ENCODE results near the gene NOC3L.
A peak's percentile ranks its signal among the peaks of the same experiment; 100 is the strongest.
"Not testable (repeated sequence)": the region's sequence is repeated elsewhere in the genome, so short reads cannot be mapped to it uniquely, and the experiment has no call there.

The NOC3L gene

GRCh38 chr10:94362360-94363250 is at the start of gene NOC3L:
TSS of gene NOC3L (minus strand) at chr10:94362939. CDS start at chr10:94362838, 101 bp downstream.
- peak; percentile 98 for DNase-seq (ENCODE audit: low spot score)

- no peak for DNase-seq (ENCODE audit: low spot score)
Observed at GRCh38 chr10:94412449-94412848, 49.7 kb upstream of the NOC3L start.

- no peak for DNase-seq (ENCODE audit: low spot score)
Observed at GRCh38 chr10:94411304-94411703, 48.6 kb upstream of the NOC3L start.

- DNase-seq (ENCODE audit: low spot score), result no peak
Observed at GRCh38 chr10:94409021-94409657, 46.4 kb upstream of the NOC3L start.

GRCh38 chr10:94407668-94408067 is 44.9 kb upstream of the NOC3L start:
- no peak for DNase-seq (ENCODE audit: low spot score)

GRCh38 chr10:94405406-94405805 is 42.7 kb upstream of the NOC3L start:
- DNase-seq (ENCODE audit: low spot score), result no peak

GRCh38 chr10:94403380-94404213 is 40.9 kb upstream of the NOC3L start:
- DNase-seq (ENCODE audit: low spot score), result peak; percentile 57

- DNase-seq (ENCODE audit: low spot score), result peak; percentile 61
Observed at GRCh38 chr10:94402843-94403379, 40.2 kb upstream of the NOC3L start.

GRCh38 chr10:94402204-94402842 is 39.6 kb upstream of the NOC3L start, which contains the start of gene TBC1D12:
TSS of gene TBC1D12 (plus strand) at chr10:94402541. CDS start at chr10:94402614, 73 bp downstream.
- peak; percentile 97 for DNase-seq (ENCODE audit: low spot score)

GRCh38 chr10:94398762-94399161 is 36.0 kb upstream of the NOC3L start:
- DNase-seq (ENCODE audit: low spot score), result no peak

GRCh38 chr10:94397549-94398370 is 35.0 kb upstream of the NOC3L start:
- peak; percentile 11 for DNase-seq (ENCODE audit: low spot score)

GRCh38 chr10:94392117-94392516 is 29.4 kb upstream of the NOC3L start:
- not testable (repeated sequence) for DNase-seq (ENCODE audit: low spot score)

GRCh38 chr10:94385733-94386132 is 23.0 kb upstream of the NOC3L start:
- not testable (repeated sequence) for DNase-seq (ENCODE audit: low spot score)

- DNase-seq (ENCODE audit: low spot score), result no peak
Observed at GRCh38 chr10:94383530-94383929, 20.8 kb upstream of the NOC3L start.

GRCh38 chr10:94376865-94377264 is 14.1 kb upstream of the NOC3L start:
- DNase-seq (ENCODE audit: low spot score), result no peak

- DNase-seq (ENCODE audit: low spot score), result no peak
Observed at GRCh38 chr10:94375374-94375773, 12.6 kb upstream of the NOC3L start.

- no peak for DNase-seq (ENCODE audit: low spot score)
Observed at GRCh38 chr10:94370501-94370900, 7.8 kb upstream of the NOC3L start.

- no peak for DNase-seq (ENCODE audit: low spot score)
Observed at GRCh38 chr10:94366382-94366781, 3.6 kb upstream of the NOC3L start.

- peak; percentile 8 for DNase-seq (ENCODE audit: low spot score)
Observed at GRCh38 chr10:94364482-94364881, 1.7 kb upstream of the NOC3L start.

GRCh38 chr10:94363251-94363565 is 469 bp upstream of the NOC3L start:
- no peak for DNase-seq (ENCODE audit: low spot score)
